Stimulated activated CD4-positive, alpha-beta T cell treated with anti-CD3 and anti-CD28 coated beads, Interleukin-2, amount 100 ng/mL, for 4 hours (primary cell): Measurements from ENCODE around the gene MAEA.
"Not testable (repeated sequence)": the region's sequence is repeated elsewhere in the genome, so short reads cannot be mapped to it uniquely, and the experiment has no call there.

Source experiments
- DNase-seq: peaks from one replicate; pipeline ENCODE4 v3.0.0-alpha.2; 2020; ENCODE audit warnings: low read depth

The MAEA gene

GRCh38 chr4:1321946-1322650, 32.4 kb downstream of the MAEA start:
- no peak for DNase-seq

- DNase-seq, result no peak
These were observed 33.6 kb downstream of the MAEA start for GRCh38 chr4:1323280-1323634.

- DNase-seq, result no peak
These were observed 34.1 kb downstream of the MAEA start for GRCh38 chr4:1323635-1324442.

DNA sequence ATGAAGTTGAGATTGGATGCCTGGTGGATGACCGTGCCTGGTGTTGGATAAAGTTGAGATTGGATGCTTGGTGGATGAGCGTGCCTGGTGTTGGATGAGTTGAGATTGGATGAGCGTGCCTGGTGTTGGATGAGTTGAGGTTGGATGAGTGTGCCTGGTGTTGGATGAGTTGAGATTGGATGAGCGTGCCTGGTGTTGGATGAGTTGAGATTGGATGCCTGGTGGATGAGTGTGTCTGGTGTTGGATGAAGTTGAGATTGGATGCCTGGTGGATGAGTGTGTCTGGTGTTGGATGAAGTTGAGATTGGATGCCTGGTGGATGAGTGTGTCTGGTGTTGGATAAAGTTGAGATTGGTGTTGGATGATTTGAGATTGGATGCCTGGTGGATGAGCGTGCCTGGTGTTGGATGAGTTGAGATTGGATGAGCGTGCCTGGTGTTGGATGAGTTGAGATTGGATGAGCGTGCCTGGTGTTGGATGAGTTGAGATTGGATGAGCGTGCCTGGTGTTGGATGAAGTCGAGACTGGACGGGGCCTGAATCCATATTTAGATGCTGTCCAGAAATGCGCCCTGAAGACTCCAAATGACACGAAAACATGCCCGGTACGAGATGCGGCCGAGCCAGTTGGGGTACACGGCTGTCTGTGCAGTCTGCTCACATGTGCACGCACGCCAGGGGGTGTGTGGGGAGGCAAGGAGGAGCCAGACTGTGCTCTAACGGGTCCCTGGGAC, 34.9 kb downstream of the MAEA start:
- DNase-seq, result not testable (repeated sequence)

- no peak for DNase-seq
These were observed 35.4 kb downstream of the MAEA start for GRCh38 chr4:1325176-1325480.

DNA sequence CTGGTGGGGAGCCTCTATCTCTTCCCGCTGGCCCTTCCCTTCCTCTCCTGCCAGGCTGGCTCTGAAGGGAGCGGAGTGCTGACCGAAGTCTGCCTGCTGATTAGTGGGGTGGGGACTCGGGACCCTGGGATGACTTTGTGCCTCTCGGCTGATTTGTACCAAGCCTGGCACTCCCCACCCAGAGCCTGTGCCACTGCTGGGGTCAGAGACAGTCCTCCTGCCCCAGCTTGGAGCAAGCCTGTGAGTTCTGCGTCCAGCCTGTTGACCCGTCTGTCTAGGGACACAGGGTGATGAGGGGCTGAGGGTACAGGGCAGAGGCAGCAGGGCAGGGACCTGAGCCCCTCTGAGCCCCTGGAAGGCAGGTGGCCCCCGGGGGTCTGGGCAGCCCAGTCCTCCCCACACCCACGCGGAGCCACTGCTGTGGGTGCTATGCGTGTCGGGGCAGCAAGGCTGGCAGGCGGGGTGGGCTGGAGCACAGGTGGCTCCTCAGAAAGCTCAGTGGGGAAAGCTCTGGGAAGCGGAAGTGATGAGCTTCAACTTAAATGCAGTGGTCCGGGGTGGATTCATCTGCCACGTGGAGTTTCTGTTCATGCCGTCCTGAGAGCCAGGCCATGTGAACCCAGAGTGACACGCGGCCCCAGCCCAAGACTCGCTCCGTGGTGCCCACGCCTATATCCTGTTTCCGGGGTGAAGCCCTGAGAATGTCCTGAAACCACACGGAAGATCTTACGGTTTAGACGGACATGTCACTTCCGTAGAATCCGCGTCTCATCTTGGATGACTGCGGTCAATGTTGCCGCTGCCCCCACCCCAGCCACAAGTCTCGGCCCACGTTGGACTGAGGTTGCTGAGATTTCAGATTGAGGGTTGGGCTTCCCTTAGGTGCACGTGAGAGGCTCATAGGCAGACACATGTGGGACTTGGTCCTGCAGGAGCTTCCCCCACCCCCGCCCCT, 36.3 kb downstream of the MAEA start:
- DNase-seq, result no peak

DNA sequence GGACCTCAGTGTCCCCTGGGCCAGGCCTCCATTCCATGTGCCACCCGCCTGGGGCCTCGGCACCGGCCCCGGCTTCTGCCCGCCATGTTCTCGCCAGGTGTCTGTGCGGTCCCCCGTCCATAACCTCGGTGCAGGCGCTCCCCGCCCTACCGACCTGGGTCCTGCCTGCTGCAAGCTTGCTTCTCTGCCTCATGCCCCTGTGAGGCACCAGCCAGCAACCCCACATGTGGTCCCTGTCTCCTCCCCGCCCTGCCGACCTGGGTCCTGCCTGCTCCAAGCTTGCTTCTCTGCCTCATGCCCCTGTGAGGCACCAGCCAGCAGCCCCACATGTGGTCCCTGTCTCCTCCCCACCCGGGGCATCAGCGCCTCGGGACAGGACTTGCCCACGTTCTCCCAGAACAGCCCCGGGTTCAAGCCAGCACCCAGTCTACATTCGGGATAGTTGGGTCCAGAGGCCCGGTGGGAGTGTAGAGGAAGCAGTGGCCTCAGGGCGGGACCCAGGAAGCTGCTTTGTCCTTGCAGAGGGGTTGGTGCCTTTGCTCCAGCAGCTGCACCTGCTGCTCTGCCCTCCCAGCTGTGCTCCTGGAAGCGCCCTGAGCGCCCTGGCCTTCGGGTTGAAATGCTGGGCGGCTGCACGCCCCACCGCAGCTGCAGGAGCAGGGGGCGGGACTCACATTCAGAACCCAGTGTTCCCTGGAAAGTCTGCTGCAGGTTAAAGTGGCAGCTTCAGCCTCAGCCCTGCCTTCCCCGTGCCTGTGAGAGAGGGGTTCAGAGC, 37.2 kb downstream of the MAEA start:
- no peak for DNase-seq

DNA sequence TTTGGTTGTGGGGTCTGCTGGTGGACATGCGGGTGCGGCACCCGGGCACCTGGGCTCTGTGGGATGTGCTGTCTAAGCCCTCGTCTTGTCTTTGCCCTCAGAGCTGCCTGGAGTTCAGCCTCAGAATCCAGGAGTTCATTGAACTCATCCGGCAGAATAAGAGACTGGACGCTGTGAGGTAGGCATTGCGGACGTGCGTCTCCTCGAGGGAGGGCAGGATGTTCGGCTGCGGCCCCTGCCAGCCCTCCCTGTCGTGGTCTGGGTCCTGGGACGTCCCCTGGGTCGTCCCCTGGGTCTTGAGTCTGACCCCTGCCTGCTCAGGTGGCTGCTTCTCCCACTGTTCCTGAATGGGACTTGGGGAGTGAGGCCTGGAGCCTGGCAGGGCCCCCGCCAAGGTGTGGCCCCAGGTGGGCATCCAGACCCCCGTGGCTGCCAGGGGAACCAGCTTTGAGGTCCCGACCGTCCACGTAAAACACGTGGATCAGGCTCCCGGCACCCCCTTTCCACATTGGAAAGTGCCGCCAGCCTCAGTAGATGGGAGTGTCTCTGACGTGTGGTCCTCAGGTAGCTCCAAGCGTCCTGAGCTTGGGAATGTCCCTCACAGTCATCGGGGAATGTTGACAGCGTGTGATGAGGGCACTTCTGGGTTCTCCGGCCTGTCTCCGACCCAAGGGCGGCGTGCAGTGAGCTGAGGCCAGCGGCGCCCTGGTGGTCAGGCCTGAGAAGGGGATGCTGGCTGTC, 38.0 kb downstream of the MAEA start:
- no peak for DNase-seq

- DNase-seq, result no peak
These were observed 38.8 kb downstream of the MAEA start for GRCh38 chr4:1328267-1329155.

DNA sequence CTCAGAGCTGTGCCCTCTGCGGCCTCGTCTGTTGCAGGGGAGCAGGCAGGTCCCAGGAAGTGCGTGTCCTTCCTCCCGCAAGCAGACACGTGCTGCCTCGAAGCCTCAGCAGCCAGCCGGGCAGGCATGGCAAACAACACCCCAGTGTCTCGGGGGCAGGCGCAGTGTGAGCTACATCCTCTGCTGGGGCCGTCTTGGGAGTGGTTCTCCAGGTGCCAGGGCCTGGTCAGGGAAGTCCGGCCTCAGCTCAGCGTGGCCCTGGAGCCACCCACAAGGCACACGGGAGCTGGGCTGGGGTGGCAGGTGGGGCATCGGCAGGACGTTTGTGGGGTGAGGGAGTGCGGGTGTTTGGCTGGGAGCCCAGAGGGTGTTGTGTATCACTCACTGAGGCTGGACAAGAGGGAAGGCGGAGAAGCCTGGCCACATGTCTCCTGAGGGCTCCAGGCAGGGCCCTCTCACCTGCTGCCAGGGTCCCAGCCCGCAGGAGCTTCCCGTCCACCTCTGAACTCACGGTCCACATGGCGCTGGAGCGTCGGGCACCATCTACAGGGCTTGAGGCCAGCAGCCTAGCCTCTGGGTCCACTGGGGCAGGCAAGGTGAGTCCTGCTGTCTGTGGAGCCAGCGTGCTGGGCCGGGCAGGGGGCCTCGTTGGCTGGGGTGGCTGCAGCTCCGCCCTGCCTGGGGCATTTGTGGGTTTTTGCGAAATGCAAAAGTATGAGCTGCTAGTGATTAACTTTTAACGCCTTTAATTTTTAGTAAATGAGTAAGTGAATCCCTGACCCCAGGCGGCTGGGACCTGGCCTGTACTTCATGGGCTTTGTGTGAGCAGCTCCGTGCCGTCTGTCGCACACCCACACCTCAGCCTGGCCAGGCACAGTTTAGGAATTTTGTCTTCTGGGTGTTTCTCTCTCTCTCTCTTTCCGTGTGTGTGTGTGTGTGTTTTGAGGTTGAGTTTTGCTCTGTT, 40.0 kb downstream of the MAEA start:
- no peak for DNase-seq

DNA sequence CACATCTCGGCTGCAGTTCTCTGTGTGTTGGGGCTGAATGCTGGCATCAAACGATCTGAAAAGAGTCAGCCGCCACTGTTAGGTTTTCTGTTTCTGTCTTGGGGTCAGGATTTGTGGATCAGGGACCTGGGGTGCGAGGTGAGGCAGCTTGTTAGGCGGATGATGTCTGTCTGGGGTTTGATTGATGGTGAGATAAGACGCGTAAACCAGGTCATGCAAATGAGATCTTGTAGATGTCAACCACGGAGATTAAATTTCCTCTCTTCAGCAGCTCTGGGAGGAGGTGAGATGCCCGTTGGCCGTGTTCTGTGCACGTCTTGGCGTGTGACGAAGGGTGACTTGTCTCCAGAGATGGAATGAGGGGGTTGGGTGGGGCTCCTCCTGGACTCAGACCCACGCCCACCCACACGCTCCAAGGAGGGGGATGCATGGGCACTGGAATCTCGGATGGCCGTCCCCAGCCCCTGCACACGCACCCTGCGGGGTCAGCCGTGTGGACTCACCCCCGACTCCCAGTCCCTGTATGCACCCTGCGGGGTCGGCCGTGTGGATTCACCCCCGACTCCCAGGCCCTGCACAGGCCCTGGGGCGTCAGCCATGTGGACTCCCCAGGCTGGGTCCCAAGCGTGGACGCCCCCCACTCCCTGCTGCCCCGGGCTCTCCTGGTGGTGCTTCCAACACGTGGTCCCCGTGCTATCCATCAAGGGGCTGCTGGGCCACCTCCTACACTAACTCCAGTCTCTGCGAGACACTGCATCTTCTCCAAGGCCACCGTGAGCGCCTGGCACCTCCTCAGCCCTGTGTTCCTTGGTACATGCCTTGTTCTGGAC, 41.3 kb downstream of the MAEA start:
- peak; percentile 32 for DNase-seq

- no peak for DNase-seq
These were observed 42.1 kb downstream of the MAEA start for GRCh38 chr4:1331591-1332353.

DNA sequence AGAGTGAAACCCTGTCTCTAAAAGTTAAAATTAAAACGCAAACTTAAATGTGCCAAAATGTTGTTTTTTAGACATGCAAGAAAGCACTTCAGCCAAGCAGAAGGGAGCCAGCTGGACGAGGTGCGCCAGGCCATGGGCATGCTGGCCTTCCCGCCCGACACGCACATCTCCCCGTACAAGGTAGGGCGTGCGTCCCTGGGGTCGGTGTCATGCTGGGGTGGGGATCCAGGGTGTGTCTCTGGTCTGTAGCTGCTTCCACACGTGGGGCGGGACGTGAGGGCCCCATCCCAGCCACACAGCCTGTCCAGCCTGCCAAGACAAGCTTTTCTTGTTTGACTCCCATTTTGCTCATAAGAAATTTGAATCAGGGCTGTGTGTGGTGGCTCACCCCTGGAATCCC, 43.0 kb downstream of the MAEA start:
- no peak for DNase-seq

- no peak for DNase-seq
These were observed 43.6 kb downstream of the MAEA start for GRCh38 chr4:1333256-1333655.

DNA sequence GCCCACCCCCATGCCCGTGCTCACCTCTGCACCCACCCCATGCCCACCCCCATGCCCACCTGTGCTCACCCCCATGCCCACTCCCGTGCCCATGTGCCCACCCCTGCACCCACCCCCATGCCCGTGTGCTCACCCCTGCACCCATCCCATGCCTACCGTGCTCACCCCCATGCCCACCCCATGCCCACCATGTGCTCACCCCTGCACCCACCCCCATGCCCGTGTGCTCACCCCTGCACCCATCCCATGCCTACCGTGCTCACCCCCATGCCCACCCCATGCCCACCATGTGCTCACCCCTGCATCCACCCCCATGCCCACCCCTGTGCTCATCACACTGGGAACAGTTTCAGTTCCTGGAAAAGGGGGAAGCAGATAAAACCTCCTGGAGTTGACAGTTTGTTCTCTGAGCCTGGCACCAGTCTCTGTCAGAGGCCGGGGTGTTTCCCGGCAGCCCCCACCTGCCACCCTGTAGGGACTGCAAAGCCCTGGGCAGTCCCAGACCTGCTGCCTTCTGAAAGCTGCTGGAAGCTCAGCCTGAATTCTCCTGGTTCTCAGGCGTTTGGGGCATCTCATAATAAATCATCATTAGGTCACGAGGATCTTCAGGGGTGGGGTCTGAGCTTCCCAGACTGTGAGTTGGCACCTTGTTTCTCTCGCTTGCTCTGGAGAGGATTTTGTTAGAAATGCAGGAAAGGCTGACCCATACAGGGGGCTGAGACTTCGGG, 44.3 kb downstream of the MAEA start:
- not testable (repeated sequence) for DNase-seq

GRCh38 chr4:1334579-1334895, 44.8 kb downstream of the MAEA start:
- no peak for DNase-seq
